GM21367 (cell line): ENCODE results near the gene PHRF1.

ENCODE experiments used
- ATAC-seq: cut with Tn5 transposase; IDR thresholded peaks from one replicate; pipeline ENCODE4 v1.9.1; 2021; ENCODE audit not compliant: unreplicated experiment

Gene PHRF1

DNA sequence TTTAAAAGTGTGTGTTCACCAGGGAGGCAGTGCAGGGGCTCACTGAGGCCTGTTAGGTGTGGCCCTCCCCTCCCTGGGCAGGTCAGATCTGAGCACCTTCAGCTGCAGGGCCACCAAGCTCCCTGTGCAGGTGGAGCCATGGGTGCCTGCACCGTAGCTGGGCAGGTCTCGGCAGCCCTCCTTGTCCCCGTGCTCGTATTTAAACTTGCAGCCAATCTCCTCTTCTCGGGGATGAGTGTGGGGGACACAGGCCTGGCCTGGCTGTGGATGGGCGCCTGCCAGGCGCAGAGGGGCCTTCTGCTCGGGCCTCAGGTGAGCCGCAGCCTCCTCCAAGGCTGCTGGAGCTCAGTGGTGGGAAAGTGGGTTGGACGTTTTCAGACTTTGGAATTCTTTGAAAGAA, 19.1 kb downstream of the PHRF1 start:
- ATAC-seq, result no peak

DNA sequence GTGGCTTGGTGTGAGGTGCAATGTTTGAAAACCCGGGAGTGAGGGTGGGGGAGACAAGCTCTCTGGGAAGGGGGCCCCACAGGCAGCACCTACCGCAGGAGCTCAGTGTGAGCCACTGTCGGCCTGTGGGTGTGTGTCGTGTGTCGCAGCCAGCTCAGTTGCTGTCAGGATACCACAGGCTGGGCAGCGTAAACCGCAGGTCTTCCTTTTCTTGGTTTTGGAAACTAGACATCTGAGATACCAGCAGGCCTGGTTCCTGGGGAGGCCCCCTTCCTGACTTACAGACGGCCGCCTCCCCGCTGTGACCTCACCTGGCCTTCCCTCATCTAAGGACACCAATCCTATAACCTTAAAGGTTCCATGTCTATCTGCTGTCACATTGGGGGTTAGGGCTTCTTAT, 20.1 kb downstream of the PHRF1 start:
- no peak for ATAC-seq

DNA sequence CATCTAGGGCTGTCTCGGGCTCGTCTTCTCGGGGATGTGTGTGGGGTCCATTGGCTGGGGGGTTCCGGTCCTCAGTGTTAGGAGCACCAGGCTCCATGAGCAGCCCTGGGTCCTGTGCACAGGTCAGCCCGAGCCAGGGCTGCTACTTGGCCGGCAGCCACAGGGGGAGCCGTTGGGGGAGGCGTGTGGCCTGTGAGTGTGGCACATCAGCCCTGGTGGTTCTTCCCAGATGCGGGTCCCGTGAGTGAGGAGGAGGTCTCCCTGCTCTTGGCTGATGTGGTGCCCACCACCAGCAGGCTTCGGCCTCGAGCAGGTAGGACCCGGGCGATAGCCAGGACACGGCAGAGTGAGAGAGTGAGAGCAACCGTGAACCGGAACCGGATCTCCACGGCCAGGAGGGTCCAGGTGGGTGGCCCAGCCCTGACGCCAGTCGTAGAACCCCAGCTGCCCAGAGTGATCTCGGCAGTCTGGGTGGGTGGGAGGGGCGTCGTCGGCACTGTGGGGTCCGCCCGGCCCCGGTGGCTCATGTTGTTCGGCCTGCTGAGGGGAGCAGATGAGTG, 21.0 kb downstream of the PHRF1 start:
- no peak for ATAC-seq

GRCh38 chr11:598005-598680, 21.9 kb downstream of the PHRF1 start:
- ATAC-seq, result no peak

GRCh38 chr11:601573-602245, 25.4 kb downstream of the PHRF1 start:
- ATAC-seq, result no peak

- no peak for ATAC-seq
Observed at GRCh38 chr11:603154-603553, 26.9 kb downstream of the PHRF1 start.

- ATAC-seq, result no peak
Observed at GRCh38 chr11:605286-606129, 29.2 kb downstream of the PHRF1 start.

GRCh38 chr11:606245-606644, 30.0 kb downstream of the PHRF1 start:
- no peak for ATAC-seq

- ATAC-seq, result no peak
Observed at GRCh38 chr11:607020-607780, 30.9 kb downstream of the PHRF1 start.

- no peak for ATAC-seq
Observed at GRCh38 chr11:607971-608659, 31.8 kb downstream of the PHRF1 start.

DNA sequence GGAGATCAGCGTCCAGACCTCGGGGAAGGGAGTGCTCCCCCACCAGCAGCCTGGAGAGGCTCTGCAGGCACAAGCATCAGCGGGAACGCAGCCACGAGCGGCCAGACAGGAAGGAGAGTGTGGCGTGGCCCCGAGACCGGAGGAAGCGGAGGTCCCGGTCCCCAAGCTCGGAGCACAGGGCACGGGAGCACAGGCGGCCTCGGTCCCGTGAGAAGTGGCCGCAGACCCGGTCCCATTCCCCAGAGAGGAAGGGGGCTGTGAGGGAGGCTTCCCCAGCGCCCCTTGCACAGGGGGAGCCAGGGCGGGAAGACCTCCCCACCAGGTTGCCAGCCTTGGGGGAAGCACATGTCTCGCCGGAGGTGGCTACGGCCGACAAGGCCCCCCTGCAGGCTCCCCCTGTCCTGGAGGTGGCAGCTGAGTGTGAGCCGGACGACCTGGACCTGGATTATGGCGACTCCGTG, 32.6 kb downstream of the PHRF1 start:
- no peak for ATAC-seq

GRCh38 chr11:609341-609811, 33.1 kb downstream of the PHRF1 start:
- ATAC-seq, result no peak

DNA sequence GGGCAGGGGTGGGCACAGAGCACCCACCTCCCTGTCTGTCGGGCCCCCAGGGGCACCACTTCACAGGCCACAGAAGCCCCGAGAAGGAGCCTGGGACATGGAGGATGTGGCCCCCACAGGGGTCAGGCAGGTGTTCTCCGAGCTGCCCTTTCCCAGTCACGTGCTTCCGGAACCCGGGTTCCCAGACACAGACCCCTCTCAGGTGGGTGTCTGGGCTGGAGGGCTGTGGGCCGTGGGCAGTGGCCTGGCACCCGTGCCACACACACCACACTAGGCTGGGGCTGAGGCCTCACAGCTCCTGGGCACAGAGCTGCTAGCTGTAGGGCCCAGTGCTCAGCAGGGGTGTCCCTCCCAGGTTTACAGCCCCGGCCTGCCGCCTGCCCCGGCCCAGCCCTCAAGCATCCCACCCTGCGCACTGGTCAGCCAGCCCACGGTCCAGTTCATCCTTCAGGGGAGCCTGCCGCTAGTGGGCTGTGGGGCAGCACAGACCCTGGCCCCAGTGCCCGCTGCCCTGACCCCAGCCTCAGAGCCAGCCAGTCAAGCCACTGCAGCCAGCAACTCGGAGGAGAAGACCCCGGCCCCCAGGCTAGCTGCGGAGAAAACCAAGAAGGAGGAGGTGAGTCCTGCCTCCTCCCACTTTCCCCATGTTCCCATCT, 34.0 kb downstream of the PHRF1 start:
- no peak for ATAC-seq

- no peak for ATAC-seq
Observed at GRCh38 chr11:611001-611996, 35.0 kb downstream of the PHRF1 start.

DNA sequence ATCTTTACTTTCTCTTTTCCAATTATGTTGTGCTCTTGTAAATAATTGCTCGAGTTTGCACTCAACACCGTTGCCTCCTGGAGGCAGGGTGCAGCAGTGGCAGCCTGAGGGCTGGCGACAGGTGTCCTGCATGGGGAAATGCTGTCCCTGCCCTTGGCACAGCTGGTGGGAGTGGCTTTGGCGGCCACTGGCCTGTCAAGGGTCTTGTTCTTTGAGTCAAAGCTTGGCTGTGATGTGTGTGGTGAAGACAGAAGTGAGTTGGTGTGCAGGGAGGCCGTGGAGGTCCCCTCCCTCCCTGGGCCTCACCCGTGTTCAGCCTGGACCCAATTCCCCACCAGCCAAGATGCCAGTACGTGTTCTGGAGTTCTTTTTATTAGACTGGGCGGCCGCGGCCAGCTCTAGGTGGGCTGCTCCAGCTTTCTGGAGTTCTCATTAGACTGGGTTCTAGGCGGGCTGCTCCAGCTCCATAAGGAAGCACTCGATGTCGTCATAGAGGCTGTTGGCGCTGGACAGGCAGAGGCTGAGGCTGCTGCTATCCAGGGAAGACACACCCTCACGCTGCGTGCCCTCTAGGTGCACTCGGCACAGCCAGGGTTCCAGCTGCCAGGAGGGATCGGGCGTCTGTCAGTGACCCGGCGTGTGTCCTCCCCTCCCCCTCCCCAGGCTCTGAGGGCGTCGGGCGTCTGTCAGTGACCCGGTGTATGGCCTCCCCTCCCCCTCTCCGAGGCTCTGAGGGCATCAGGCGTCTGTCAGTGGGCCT, 36.1 kb downstream of the PHRF1 start:
- no peak for ATAC-seq

GRCh38 chr11:612961-613300, 36.7 kb downstream of the PHRF1 start:
- no peak for ATAC-seq

DNA sequence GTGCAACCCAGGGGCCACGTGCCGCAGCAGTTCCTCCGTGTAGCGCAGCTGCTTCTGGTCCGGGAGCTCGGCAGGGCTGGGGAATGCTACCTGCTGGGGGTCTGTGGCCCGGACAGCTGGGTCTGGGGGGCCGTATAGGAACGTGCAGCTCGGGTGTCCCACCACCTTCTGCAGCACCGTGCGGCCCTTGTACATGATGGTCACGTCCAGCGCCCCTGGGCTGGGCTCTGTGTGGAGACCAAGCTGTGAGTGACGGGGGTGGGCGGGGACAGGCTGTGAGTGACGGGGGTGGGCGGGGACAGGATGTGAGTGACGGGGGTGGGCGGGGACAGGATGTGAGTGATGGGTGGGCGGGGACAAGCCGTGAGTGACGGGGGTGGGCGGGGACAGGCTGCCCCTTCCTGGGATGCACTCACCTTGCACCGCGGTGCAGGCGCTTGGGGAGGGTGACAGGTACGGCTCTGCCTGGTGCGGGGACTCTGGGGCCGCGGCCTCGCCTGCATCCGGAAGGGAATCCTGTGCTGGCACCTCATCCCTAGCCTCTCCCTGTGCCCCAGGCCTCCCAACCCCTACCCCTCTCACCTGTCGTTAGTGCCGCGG, 37.2 kb downstream of the PHRF1 start:
- no peak for ATAC-seq
